HFFc6 (cell line): ENCODE measurements around the gene HELLS. TPM values are rescaled to one million over a fixed set of nuclear protein-coding genes. Genes with fewer than 3 reads are reported as not detected.

Experiments used
- DNase-seq: peaks from one replicate; pipeline ENCODE4 v3.0.0-alpha.2; 2018
- H3K27ac Mint-ChIP-seq: 2 replicates; pipeline ENCODE4 v1.8.0; 2020; ENCODE audit warnings: mild to moderate bottlenecking, mixed read lengths
- H3K27me3 Mint-ChIP-seq: 2 replicates; pipeline ENCODE4 v1.8.0; 2021; ENCODE audit warnings: mild to moderate bottlenecking, moderate library complexity, mixed read lengths; ENCODE audit not compliant: insufficient read depth
- H3K36me3 Mint-ChIP-seq: 2 replicates; pipeline ENCODE4 v1.8.0; 2021; ENCODE audit warnings: low read depth, mixed read lengths
- H3K4me1 Mint-ChIP-seq: 2 replicates; pipeline ENCODE4 v1.8.0; 2020; ENCODE audit warnings: low read depth, mixed read lengths
- H3K4me3 Mint-ChIP-seq: 2 replicates; pipeline ENCODE4 v1.8.0; 2020; ENCODE audit warnings: mild to moderate bottlenecking, moderate library complexity, mixed read lengths
- H3K9me3 Mint-ChIP-seq: 2 replicates; pipeline ENCODE4 v1.8.0; 2020; ENCODE audit warnings: mild to moderate bottlenecking, mixed read lengths
- total RNA-seq, 6 experiments: library from RNA; stranded (reverse); fragmentation: NEBNext Ultra II Directional; extraction: Animal tissue kit (Norgen Biotek cat#: 25700); gene quantifications; 2 replicates in 1 of 6; 3 replicates in 5 of 6; pipeline ENCODE4 v1.2.3, GENCODE V29; 2021
- TF ChIP-seq, protein P1 (sequence below): fragments of 200-600 bp; sonication (generic); IDR thresholded peaks from 2 replicates; pipeline ENCODE4 v1.5.0; 2021; ENCODE audit warnings: antibody characterized with exemption, mild to moderate bottlenecking

HELLS gene
- total RNA-seq, 6 experiments from 2014 or later: 25.3 to 53.5 (median 50.9) TPM

DNA sequence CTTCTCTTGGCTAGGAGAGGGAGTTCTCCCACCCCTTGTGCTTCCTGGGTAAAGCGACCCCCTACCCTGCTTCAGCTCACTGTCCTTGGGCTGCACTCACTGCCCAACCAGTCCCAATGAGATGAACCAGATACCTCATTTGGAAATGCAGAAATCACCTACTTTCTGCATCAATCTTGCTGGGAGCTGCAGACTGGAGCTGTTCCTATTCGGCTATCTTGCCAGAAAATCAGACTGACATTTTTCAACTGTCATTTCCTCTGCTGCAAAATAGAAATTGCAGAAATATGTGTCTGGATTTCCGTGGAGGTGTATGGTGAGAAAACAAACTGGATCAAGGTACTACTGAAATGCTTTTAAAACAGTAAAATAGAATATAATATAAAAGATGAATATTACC, 95.0 kb downstream of the HELLS start:
- no peak for DNase-seq
- Mint-ChIP-seq H3K27ac (no peak overlapping the region), H3K36me3 (peaks cover 11% of the 10 kb centered on the region; the same call in 1 of the 2 replicates), H3K9me3 (peaks cover 21% of the 10 kb centered on the region), H3K4me1 (peaks cover 8% of the 10 kb centered on the region), H3K4me3 (no peak overlapping the region), H3K27me3 (no peaks in the 10 kb centered on the region)
- TF ChIP-seq, protein P1, sequence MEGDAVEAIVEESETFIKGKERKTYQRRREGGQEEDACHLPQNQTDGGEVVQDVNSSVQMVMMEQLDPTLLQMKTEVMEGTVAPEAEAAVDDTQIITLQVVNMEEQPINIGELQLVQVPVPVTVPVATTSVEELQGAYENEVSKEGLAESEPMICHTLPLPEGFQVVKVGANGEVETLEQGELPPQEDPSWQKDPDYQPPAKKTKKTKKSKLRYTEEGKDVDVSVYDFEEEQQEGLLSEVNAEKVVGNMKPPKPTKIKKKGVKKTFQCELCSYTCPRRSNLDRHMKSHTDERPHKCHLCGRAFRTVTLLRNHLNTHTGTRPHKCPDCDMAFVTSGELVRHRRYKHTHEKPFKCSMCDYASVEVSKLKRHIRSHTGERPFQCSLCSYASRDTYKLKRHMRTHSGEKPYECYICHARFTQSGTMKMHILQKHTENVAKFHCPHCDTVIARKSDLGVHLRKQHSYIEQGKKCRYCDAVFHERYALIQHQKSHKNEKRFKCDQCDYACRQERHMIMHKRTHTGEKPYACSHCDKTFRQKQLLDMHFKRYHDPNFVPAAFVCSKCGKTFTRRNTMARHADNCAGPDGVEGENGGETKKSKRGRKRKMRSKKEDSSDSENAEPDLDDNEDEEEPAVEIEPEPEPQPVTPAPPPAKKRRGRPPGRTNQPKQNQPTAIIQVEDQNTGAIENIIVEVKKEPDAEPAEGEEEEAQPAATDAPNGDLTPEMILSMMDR: no peak

DNA sequence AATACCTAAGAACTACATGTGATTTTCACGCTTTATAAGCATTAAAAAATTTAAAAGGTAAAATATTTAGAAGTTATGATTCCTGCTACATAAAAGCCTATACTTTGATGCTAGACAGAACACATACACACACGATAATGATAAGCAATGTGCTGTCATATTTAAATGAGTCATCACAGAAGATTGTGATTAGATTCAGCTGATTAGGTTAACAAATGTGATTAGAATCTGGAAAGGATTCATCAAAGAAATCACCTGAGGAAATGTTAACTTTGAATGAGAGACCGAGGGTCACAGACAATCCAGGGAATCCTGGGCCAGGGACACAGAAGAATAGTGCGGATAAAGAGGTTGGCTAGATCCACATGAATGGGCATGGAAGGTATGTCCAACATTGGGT, 95.9 kb downstream of the HELLS start:
- Mint-ChIP-seq H3K27ac (no peak overlapping the region), H3K9me3 (peaks cover 21% of the 10 kb centered on the region), H3K4me1 (peaks cover 8% of the 10 kb centered on the region), H3K36me3 (peaks cover 11% of the 10 kb centered on the region; the same call in 1 of the 2 replicates), H3K27me3 (no peaks in the 10 kb centered on the region; the same call in 1 of the 2 replicates), H3K4me3 (no peak overlapping the region)
- no peak for DNase-seq
- TF ChIP-seq, protein P1: no peak

DNA sequence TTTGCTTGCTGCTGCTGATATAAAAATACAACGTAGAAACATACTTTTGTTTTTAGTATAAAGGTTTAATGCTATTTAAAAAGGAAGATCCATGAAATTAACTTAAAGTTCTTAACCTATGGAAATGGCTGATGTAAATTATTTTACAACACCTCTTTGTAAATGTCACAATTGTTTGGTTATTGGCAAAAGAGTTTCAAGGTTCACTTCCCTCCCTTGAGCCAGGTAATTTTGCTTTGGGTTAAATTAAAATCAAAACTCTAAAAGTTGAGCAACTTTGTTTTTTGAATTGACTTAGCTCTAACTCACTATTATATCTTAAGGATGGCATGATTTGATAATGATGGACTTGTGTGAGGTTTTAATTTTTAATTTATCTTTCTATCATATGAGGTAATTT, 98.8 kb downstream of the HELLS start:
- Mint-ChIP-seq H3K4me3 (no peak overlapping the region), H3K36me3 (no peaks in the 10 kb centered on the region), H3K27ac (no peak overlapping the region), H3K4me1 (peaks cover 8% of the 10 kb centered on the region), H3K9me3 (peaks cover 3% of the 10 kb centered on the region), H3K27me3 (no peaks in the 10 kb centered on the region; the same call in 1 of the 2 replicates)
- no peak for DNase-seq
- TF ChIP-seq, protein P1: no peak

DNA sequence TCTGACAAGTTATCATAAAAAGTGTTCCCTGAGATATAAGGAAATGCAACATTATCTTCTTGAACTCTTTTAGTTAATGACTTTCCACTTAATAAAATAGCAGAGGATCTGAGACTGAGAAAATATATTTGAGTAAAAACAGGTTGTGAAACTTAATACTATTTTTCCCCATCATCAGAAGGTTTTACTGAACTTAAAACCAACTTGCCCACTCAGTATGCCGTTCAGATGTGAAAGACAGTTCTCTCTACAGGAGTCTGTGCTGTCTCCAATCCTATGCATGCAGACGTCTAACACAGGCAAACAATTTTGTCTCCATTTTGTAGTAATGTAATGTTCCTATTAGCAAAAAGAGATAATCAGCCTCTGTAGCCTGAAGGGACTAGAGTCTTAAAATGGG, 99.7 kb downstream of the HELLS start:
- Mint-ChIP-seq H3K27ac (no peak overlapping the region), H3K27me3 (no peaks in the 10 kb centered on the region; the same call in 1 of the 2 replicates), H3K36me3 (no peaks in the 10 kb centered on the region), H3K4me3 (no peak overlapping the region), H3K4me1 (peaks cover 8% of the 10 kb centered on the region), H3K9me3 (peaks cover 4% of the 10 kb centered on the region; the same call in 1 of the 2 replicates)
- TF ChIP-seq, protein P1: no peak
- DNase-seq: no peak

Other genes with a start within 250 kb of the HELLS start
- gene NOC3L, start 182.8 kb upstream of the HELLS start, total RNA-seq: 10 to 100 TPM; 21.6 to 29.1 (median 25.3) TPM
- gene TBC1D12, start 143.2 kb upstream of the HELLS start, total RNA-seq: 1 to 10 TPM; 4.9 to 7.1 (median 5.4) TPM
- gene CYP2C18, start 137.9 kb downstream of the HELLS start, total RNA-seq: not detected
- gene CYP2C19, start 216.9 kb downstream of the HELLS start, total RNA-seq: not detected